GM12878 (cell line): ENCODE measurements around the gene FSTL1. TPM values are rescaled to one million over a fixed set of nuclear protein-coding genes. Genes with fewer than 3 reads are reported as not detected.

Experiments used
- ATAC-seq: fragments of 200-7000 bp; cut with Tn5 transposase; 3 replicates; pipeline ENCODE4 v1.9.1; 2020; ENCODE audit warnings: mild to moderate bottlenecking, moderate library complexity
- BruUV-seq: library from RNA; stranded (reverse); fragments of 400-500 nt; replicated peaks from 2 replicates; lab custom pipeline; 2021; lab: Mats Ljungman, UMichigan
- CTCF ChIA-PET: fragments of 300-600 bp; sonication (Branson Sonifier 250); formaldehyde crosslinking; extraction: SDS; loops from one replicate; lab custom pipeline; 2021; ENCODE audit warnings: inconsistent platforms; lab: Yijun Ruan, JAX
- POLR2A ChIA-PET: fragments of 350-600 bp; formaldehyde crosslinking; extraction: SDS; loops from one replicate; lab custom pipeline; 2021; ENCODE audit warnings: inconsistent platforms; lab: Charles Lee
- RAD21 ChIA-PET: fragments of 300-600 bp; sonication (Branson Sonifier 250); formaldehyde crosslinking; loops from one replicate; lab custom pipeline; 2023; ENCODE audit warnings: antibody characterized with exemption; ENCODE audit not compliant: unreplicated experiment; lab: Charles Lee
- SMC1A ChIA-PET: fragments of 300-600 bp; sonication (Branson Sonifier 250); formaldehyde crosslinking; loops from one replicate; lab custom pipeline; 2023; ENCODE audit not compliant: unreplicated experiment, uncharacterized antibody; lab: Charles Lee
- DNase-seq: peaks from one replicate; pipeline ENCODE4 v3.0.0-alpha.2; 2011; ENCODE audit warnings: low read depth, low spot score
- FAIRE-seq: peaks from 3 replicates; lab custom pipeline; 2011; peaks lifted over from hg19 to GRCh38; lab: Jason Lieb, UNC
- H2AFZ ChIP-seq: 2 replicates; pipeline ENCODE4 v1.6.0; 2011; ENCODE audit warnings: low read depth, low read length, control low read depth; ENCODE audit not compliant: control insufficient read depth
- H3K27ac ChIP-seq: 2 replicates; pipeline ENCODE4 v1.5.1; 2011; ENCODE audit warnings: control low read depth; ENCODE audit not compliant: control insufficient read depth, insufficient read depth
- H3K27me3 ChIP-seq, 2 experiments: replicated peaks in 1 of 2; 2 replicates each; pipeline versions ENCODE4 v1.6.0 to v1.6.1; 2011; ENCODE audit warnings: low read length in 1 of 2; ENCODE audit not compliant: control insufficient read depth in 2 of 2, insufficient read depth in 2 of 2
- H3K36me3 ChIP-seq, 2 experiments: 2 replicates each; pipeline ENCODE4 v1.5.1; 2011; ENCODE audit warnings: low read length in 1 of 2; ENCODE audit not compliant: control insufficient read depth in 2 of 2, insufficient read depth in 2 of 2
- H3K4me1 ChIP-seq: 2 replicates; pipeline ENCODE4 v1.6.1; 2011; ENCODE audit warnings: mild to moderate bottlenecking, low read length, moderate library complexity, mixed read lengths; ENCODE audit not compliant: control insufficient read depth, insufficient read depth
- H3K4me2 ChIP-seq: 2 replicates; pipeline ENCODE4 v1.6.0; 2011; ENCODE audit warnings: control low read depth; ENCODE audit not compliant: control insufficient read depth, insufficient read depth
- H3K4me3 ChIP-seq: fragments of 200-600 bp; sonication (generic); 2 replicates; pipeline ENCODE4 v1.5.1; 2016
- H3K79me2 ChIP-seq: 2 replicates; pipeline ENCODE4 v1.6.0; 2011; ENCODE audit warnings: low read length; ENCODE audit not compliant: control insufficient read depth, insufficient read depth
- H3K9ac ChIP-seq: 2 replicates; pipeline ENCODE4 v1.8.0; 2011; ENCODE audit warnings: low read length, control low read depth, mixed read lengths; ENCODE audit not compliant: control insufficient read depth, insufficient read depth
- H3K9me3 ChIP-seq: replicated peaks from 3 replicates; pipeline ENCODE4 v1.5.1; 2011; ENCODE audit warnings: mild to moderate bottlenecking, low read length; ENCODE audit not compliant: control insufficient read depth, insufficient read depth
- H4K20me1 ChIP-seq: 2 replicates; pipeline ENCODE4 v1.6.0; 2011; ENCODE audit not compliant: control insufficient read depth, insufficient read depth
- ATF2 ChIP-seq: IDR thresholded peaks from 2 replicates; pipeline ENCODE4 v1.6.1; 2012; ENCODE audit warnings: low read length, inconsistent platforms
- BACH1 ChIP-seq: fragments of 450-650 bp; IDR thresholded peaks from 2 replicates; pipeline ENCODE4 v1.6.1; 2017; ENCODE audit warnings: mild to moderate bottlenecking, borderline replicate concordance
- BCL11A ChIP-seq: IDR thresholded peaks from 2 replicates; pipeline ENCODE4 v1.6.1; 2011; ENCODE audit warnings: low read depth, low read length
- CHD2 ChIP-seq: IDR thresholded peaks from 2 replicates; pipeline ENCODE4 v1.6.1; 2011; ENCODE audit warnings: low read depth, low read length, improper control_type of control experiment, borderline replicate concordance
- E4F1 ChIP-seq: fragments of 450-650 bp; IDR thresholded peaks from 2 replicates; pipeline ENCODE4 v1.6.1; 2018; ENCODE audit warnings: borderline replicate concordance, mild to moderate bottlenecking; ENCODE audit not compliant: partially characterized antibody
- LARP7 ChIP-seq: fragments of 450-650 bp; IDR thresholded peaks from 2 replicates; pipeline ENCODE4 v1.6.1; 2017; ENCODE audit warnings: mild to moderate bottlenecking
- NR2F1 ChIP-seq: fragments of 450-650 bp; conservative IDR thresholded peaks from 2 replicates; pipeline ENCODE4 v1.6.1; 2017; ENCODE audit warnings: mild to moderate bottlenecking
- POLR2A ChIP-seq: IDR thresholded peaks from 2 replicates; pipeline ENCODE4 v1.6.1; 2011; ENCODE audit warnings: low read depth, mild to moderate bottlenecking, low read length
- REST ChIP-seq: IDR thresholded peaks from 2 replicates; pipeline ENCODE4 v1.6.1; 2012; ENCODE audit warnings: mild to moderate bottlenecking, low read depth, low read length
- RUNX3 ChIP-seq: IDR thresholded peaks from 2 replicates; pipeline ENCODE4 v1.6.1; 2012; ENCODE audit warnings: low read length, inconsistent platforms
- SUZ12 ChIP-seq: fragments of 200-600 bp; sonication (generic); IDR thresholded peaks from one replicate; pipeline ENCODE4 v1.6.1; 2018; ENCODE audit warnings: antibody characterized with exemption, mild to moderate bottlenecking; ENCODE audit not compliant: unreplicated experiment
- TARDBP ChIP-seq: IDR thresholded peaks from 2 replicates; pipeline ENCODE4 v1.6.1; 2016; ENCODE audit warnings: borderline replicate concordance
- ZNF217 ChIP-seq: fragments of 450-650 bp; IDR thresholded peaks from 2 replicates; pipeline ENCODE4 v1.6.1; 2017; ENCODE audit warnings: antibody characterized with exemption, mild to moderate bottlenecking
- ZNF592 ChIP-seq: fragments of 450-650 bp; IDR thresholded peaks from 2 replicates; pipeline ENCODE4 v1.6.1; 2017; ENCODE audit warnings: mild to moderate bottlenecking, moderate library complexity
- WGBS: methylation state at CpG from one replicate; pipeline ENCODE4 v1.1.6; 2016; ENCODE audit warnings: low lambda C conversion rate; ENCODE audit not compliant: insufficient replicate concordance, insufficient coverage; ENCODE audit errors: missing lambda C conversion rate; 5-methylcytosine and 5-hydroxymethylcytosine counted together
- in situ Hi-C: fragments of 300-500 bp; cut with MboI; formaldehyde crosslinking; loops from 9 replicates; pipeline ENCODE4 v1.14.3; 2018; ENCODE audit warnings: mixed read lengths
- intact Hi-C: fragments of 100-400 bp; cut with micrococcal nuclease; formaldehyde crosslinking; loops from one replicate; pipeline ENCODE4 v1.14.2; 2022; ENCODE audit not compliant: unreplicated experiment
- polyA plus RNA-seq, 11 experiments: library from polyadenylated mRNA; depleted of rRNA in 4 of 11; unstranded in 6 of 11; stranded (reverse) in 5 of 11; fragments of >200 nt; fragmentation: Nextera tagmentation in 4 of 11; fragmentation: Illumina TruSeq in 1 of 11; extraction: Ambion mirVana in 4 of 11; extraction: Trizol in 1 of 11; gene quantifications; 1 replicate in 1 of 11; 2 replicates in 10 of 11; pipeline versions ENCODE4 v1.2.1 to v1.2.3, GENCODE V29; 2011 to 2016; ENCODE audit warnings: inconsistent platforms in 2 of 11, missing spikeins in 2 of 11, low read depth in 1 of 11
- total RNA-seq, 4 experiments: library from RNA; depleted of rRNA in 3 of 4; stranded (reverse); fragments of >200 nt in 3 of 4; fragmentation: Illumina TruSeq in 1 of 4; extraction: Trizol in 1 of 4; gene quantifications; 2 replicates each; pipeline versions ENCODE4 v1.2.1 to v1.2.3, GENCODE V29; 2013 to 2021

The FSTL1 gene
- total and polyA plus RNA-seq, 10 of the 15 experiments (the other 5 are each of a cell fraction or from before 2014, with no cell fraction given) = 0.06 to 1.7 (median 0.32) TPM; not detected in 4

GRCh38 chr3:120461416-120461815 lies 10.6 kb upstream of the FSTL1 start:
- FAIRE-seq = no peak

More at GRCh38 chr3:120461416-120461815, 10.6 kb upstream of the FSTL1 start:
- Histone ChIP-seq H3K4me1 (no peaks in the 10 kb centered on the region), H3K4me3 (no peak overlapping the region), H3K79me2 (no peaks in the 10 kb centered on the region), H4K20me1 (no peaks in the 10 kb centered on the region), H3K9ac (no peak overlapping the region), H3K4me2 (no peak overlapping the region), H2AFZ (no peak overlapping the region), H3K27ac (no peak overlapping the region), H3K36me3 (no peaks in the 10 kb centered on the region), H3K9me3 (no peaks in the 10 kb centered on the region), H3K27me3 (no peaks in the 10 kb centered on the region)
- no TSS peak for BruUV-seq
- RAD21 ChIA-PET = no interaction called here
- DNase-seq (no peak), ATAC-seq (no peak)
- POLR2A ChIA-PET = no interaction called here
- CTCF ChIA-PET = no interaction called here
- SMC1A ChIA-PET = no interaction called here
- in situ Hi-C loops (no loop called here), intact Hi-C loops (no loop called here)
- TF ChIP-seq ZNF592 (no peak), SUZ12 (no peak), LARP7 (no peak), BCL11A (no peak), CHD2 (no peak), TARDBP (no peak), ATF2 (no peak), POLR2A (no peak), NR2F1 (no peak), REST (no peak), BACH1 (no peak), ZNF217 (no peak), RUNX3 (no peak), E4F1 (no peak)
- WGBS = 39% methylated on average over 3 of the region's 3 CpGs
